Liver (tissue), 9 donors: ENCODE data around the gene GEMIN2. TPM values are rescaled to one million over a fixed set of nuclear protein-coding genes. Genes with fewer than 3 reads are reported as not detected.
"Not testable (repeated sequence)": the region's sequence is repeated elsewhere in the genome, so short reads cannot be mapped to it uniquely, and the experiment has no call there.

Experiments
- DNase-seq: peaks from one replicate; pipeline ENCODE4 v3.0.0-alpha.2; 2017; ENCODE audit warnings: low spot score
- H3K27ac ChIP-seq, 2 donors: one replicate each; pipeline ENCODE4 v1.7.0; 2013; ENCODE audit warnings: inconsistent platforms in 2 of 2, low read length in 2 of 2, control low read depth in 1 of 2, low read depth in 1 of 2, mild to moderate bottlenecking in 1 of 2
- H3K27me3 ChIP-seq, 4 donors: one replicate each; pipeline versions ENCODE4 v1.6.1 to v1.7.0; 2013; ENCODE audit warnings: low read length in 3 of 4, inconsistent platforms in 1 of 4, mild to moderate bottlenecking in 1 of 4, moderate library complexity in 1 of 4; ENCODE audit not compliant: control insufficient read depth in 4 of 4, insufficient read depth in 4 of 4
- H3K36me3 ChIP-seq, 4 donors: one replicate each; pipeline versions ENCODE4 v1.6.1 to v1.7.0; 2013; ENCODE audit warnings: low read length in 3 of 4, mild to moderate bottlenecking in 3 of 4, low read depth in 1 of 4, moderate library complexity in 1 of 4; ENCODE audit not compliant: control insufficient read depth in 4 of 4, insufficient read depth in 3 of 4
- H3K4me1 ChIP-seq, 4 donors: one replicate each; pipeline versions ENCODE4 v1.6.1 to v1.7.0; 2013; ENCODE audit warnings: low read length in 3 of 4, mild to moderate bottlenecking in 3 of 4, moderate library complexity in 1 of 4; ENCODE audit not compliant: control insufficient read depth in 4 of 4, insufficient read depth in 4 of 4
- H3K4me3 ChIP-seq, 3 donors: one replicate each; pipeline versions ENCODE4 v1.6.1 to v1.7.0; 2013; ENCODE audit warnings: low read length in 3 of 3, control low read depth in 1 of 3, low read depth in 1 of 3, mild to moderate bottlenecking in 1 of 3
- H3K9ac ChIP-seq, 2 donors: one replicate each; pipeline ENCODE4 v1.7.0; 2013; ENCODE audit warnings: low read length in 2 of 2, mild to moderate bottlenecking in 2 of 2, moderate library complexity in 2 of 2, control low read depth in 1 of 2, low read depth in 1 of 2
- H3K9me3 ChIP-seq, 4 donors: one replicate each; pipeline versions ENCODE4 v1.6.1 to v1.7.0; 2013; ENCODE audit warnings: low read length in 3 of 4; ENCODE audit not compliant: control insufficient read depth in 4 of 4
- EGR1 ChIP-seq, 2 donors: IDR thresholded peaks; 2 replicates each; pipeline ENCODE4 v1.6.1; 2016 to 2018; ENCODE audit warnings: antibody characterized with exemption in 2 of 2, low read depth in 2 of 2
- FOXA1 ChIP-seq: IDR thresholded peaks from 2 replicates; pipeline ENCODE4 v1.6.1; 2016; ENCODE audit warnings: antibody characterized with exemption
- GABPA ChIP-seq, 2 donors: IDR thresholded peaks in 1 of 2; conservative IDR thresholded peaks in 1 of 2; 2 replicates each; pipeline ENCODE4 v1.6.1; 2016; ENCODE audit warnings: antibody characterized with exemption in 2 of 2, mild to moderate bottlenecking in 1 of 2, moderate library complexity in 1 of 2
- HNF4A ChIP-seq, 2 donors: conservative IDR thresholded peaks; 2 replicates each; pipeline ENCODE4 v1.6.1; 2016; ENCODE audit warnings: antibody characterized with exemption in 2 of 2, mild to moderate bottlenecking in 2 of 2
- HNF4G ChIP-seq: IDR thresholded peaks from 2 replicates; pipeline ENCODE4 v1.6.1; 2016; ENCODE audit warnings: antibody characterized with exemption
- MAX ChIP-seq: IDR thresholded peaks from 2 replicates; pipeline ENCODE4 v1.6.1; 2016; ENCODE audit warnings: antibody characterized with exemption
- NR2F2 ChIP-seq: IDR thresholded peaks from 2 replicates; pipeline ENCODE4 v1.6.1; 2016; ENCODE audit warnings: antibody characterized with exemption
- RAD21 ChIP-seq, 2 donors: IDR thresholded peaks; 2 replicates each; pipeline ENCODE4 v1.6.1; 2016; ENCODE audit warnings: antibody characterized with exemption in 2 of 2, mild to moderate bottlenecking in 2 of 2
- RXRA ChIP-seq, 2 donors: IDR thresholded peaks; 2 replicates each; pipeline ENCODE4 v1.6.1; 2017 to 2018; ENCODE audit warnings: antibody characterized with exemption in 2 of 2, mild to moderate bottlenecking in 1 of 2
- SP1 ChIP-seq: IDR thresholded peaks from 2 replicates; pipeline ENCODE4 v1.6.1; 2018; ENCODE audit warnings: antibody characterized with exemption, mild to moderate bottlenecking
- TAF1 ChIP-seq: conservative IDR thresholded peaks from 2 replicates; pipeline ENCODE4 v1.6.1; 2016; ENCODE audit warnings: antibody characterized with exemption, mild to moderate bottlenecking
- YY1 ChIP-seq: IDR thresholded peaks from 2 replicates; pipeline ENCODE4 v1.6.1; 2016; ENCODE audit warnings: antibody characterized with exemption, mild to moderate bottlenecking
- ZBTB33 ChIP-seq: IDR thresholded peaks from 2 replicates; pipeline ENCODE4 v1.6.1; 2016; ENCODE audit warnings: antibody characterized with exemption
- WGBS: extraction: QIAGEN DNeasy Blood & Tissue Kit; methylation state at CpG from one replicate; pipeline ENCODE4 v1.1.7; 2013; 5-methylcytosine and 5-hydroxymethylcytosine counted together
- polyA plus RNA-seq, 2 donors: library from polyadenylated mRNA; stranded (reverse) in 1 of 2; unstranded in 1 of 2; fragments of 200-250 nt in 1 of 2; fragments of >200 nt in 1 of 2; fragmentation: Nextera tagmentation in 1 of 2; extraction: Ambion mirVana in 1 of 2; gene quantifications; one replicate each; pipeline versions ENCODE4 v1.2.1 to v1.2.3, GENCODE V29; 2013 to 2015
- total RNA-seq, 2 donors: library from RNA; depleted of rRNA; stranded (reverse); fragments of >200 nt; gene quantifications; one replicate each; pipeline ENCODE4 v1.2.3, GENCODE V29; 2014
- donor health status: healthy.
- donor health status: healthy.
- donor health status: healthy.
- donor health status: healthy.
- donor health status: healthy.

Gene GEMIN2
- total RNA-seq (1 to 10 TPM; 4.8 to 9.0 TPM), polyA plus RNA-seq (1 to 10 TPM; 2.8 to 4.1 TPM)

GRCh38 chr14:39114073-39114838 lies at the start of gene GEMIN2:
Gene GEMIN2, plus strand, starts transcription at chr14:39114323. Its CDS starts 16 bp downstream, at chr14:39114339.
- Histone ChIP-seq H3K9me3 (no peaks in the 10 kb centered on the region), H3K9ac (peak within 1 kb of the TSS; percentile 18 to 83), H3K36me3 (peaks cover 4 to 11% (median 6%) of the 10 kb centered on the region in 4 donors), H3K27ac (peak within 1 kb of the TSS; percentile 57 to 70), H3K4me1 (peaks cover 0 to 14% (median 8%) of the 10 kb centered on the region in 4 donors), H3K4me3 (peak within 1 kb of the TSS; percentile 59 to 94 (median 68)), H3K27me3 (no peaks in the 10 kb centered on the region)
- peak; percentile 88 for DNase-seq
- under 1% methylated on average over 40 of the region's 40 CpGs for WGBS
- TF ChIP-seq RXRA (IDR thresholded peaks at IDR 0.05) = peak; percentile 24 to 44
- peak; percentile 31 for TF ChIP-seq SP1
- TF ChIP-seq HNF4A (conservative IDR thresholded peaks at IDR 0.05) = peak; percentile 36 to 42
- TF ChIP-seq EGR1 (IDR thresholded peaks at IDR 0.05; ENCODE audit: low read depth in 2 of 2) = peak in 1 of 2 donors; percentile 26
- peak in 1 of 2 donors; percentile 64 for TF ChIP-seq GABPA (IDR thresholded peaks at IDR 0.05 in 1 of 2, conservative IDR thresholded peaks at IDR 0.05 in 1 of 2)
- peak; percentile 58 for TF ChIP-seq MAX
- TF ChIP-seq YY1 = peak; percentile 95
- no peak for TF ChIP-seq ZBTB33
- no peak for TF ChIP-seq HNF4G
- peak; percentile 29 to 32 for TF ChIP-seq RAD21 (IDR thresholded peaks at IDR 0.05)
- TF ChIP-seq TAF1 = no peak

GRCh38 chr14:39069169-39069805 lies 44.8 kb upstream of the GEMIN2 start:
- not testable (repeated sequence) for H3K9me3 ChIP-seq, DNase-seq, H3K27me3 ChIP-seq, H3K27ac ChIP-seq, H3K4me3 ChIP-seq, H3K9ac ChIP-seq, H3K4me1 ChIP-seq
- TF ChIP-seq HNF4G (peak; percentile 17), HNF4A (conservative IDR thresholded peaks at IDR 0.05) (peak; percentile 67 to 78)
- WGBS = 75% methylated on average over 7 of the region's 7 CpGs
- peaks cover 9 to 35% (median 29%) of the 10 kb centered on the region in 4 donors for H3K36me3 ChIP-seq

- H3K36me3 ChIP-seq = peaks cover 10 to 30% (median 24%) of the 10 kb centered on the region in 4 donors
- 96% methylated on average over 5 of the region's 5 CpGs for WGBS
- no peak overlapping the region for H3K9ac ChIP-seq
- H3K4me1 ChIP-seq = peaks cover 0 to 8% (median 4%) of the 10 kb centered on the region in 4 donors
- H3K27ac ChIP-seq = no peak overlapping the region
- TF ChIP-seq RAD21 (IDR thresholded peaks at IDR 0.05) (no peak), TAF1 (no peak), HNF4A (conservative IDR thresholded peaks at IDR 0.05) (no peak), NR2F2 (no peak), FOXA1 (no peak), EGR1 (IDR thresholded peaks at IDR 0.05; ENCODE audit: low read depth in 2 of 2) (no peak), GABPA (IDR thresholded peaks at IDR 0.05 in 1 of 2, conservative IDR thresholded peaks at IDR 0.05 in 1 of 2) (no peak)
- no peak for DNase-seq
- H3K9me3 ChIP-seq = no peaks in the 10 kb centered on the region
- no peak overlapping the region for H3K4me3 ChIP-seq
- no peaks in the 10 kb centered on the region for H3K27me3 ChIP-seq
Measured at GRCh38 chr14:39069923-39070322, 44.2 kb upstream of the GEMIN2 start.
